ENCODE results near the gene LAMC3. TPM values are rescaled to one million over a fixed set of nuclear protein-coding genes. Genes with fewer than 3 reads are reported as not detected.
A peak's percentile ranks its signal among the peaks of the same experiment; 100 is the strongest.
"Not testable (repeated sequence)": the region's sequence is repeated elsewhere in the genome, so short reads cannot be mapped to it uniquely, and the experiment has no call there.

The LAMC3 gene
- total RNA-seq, 1 donor from 2014 or later = 0.05 TPM

DNA sequence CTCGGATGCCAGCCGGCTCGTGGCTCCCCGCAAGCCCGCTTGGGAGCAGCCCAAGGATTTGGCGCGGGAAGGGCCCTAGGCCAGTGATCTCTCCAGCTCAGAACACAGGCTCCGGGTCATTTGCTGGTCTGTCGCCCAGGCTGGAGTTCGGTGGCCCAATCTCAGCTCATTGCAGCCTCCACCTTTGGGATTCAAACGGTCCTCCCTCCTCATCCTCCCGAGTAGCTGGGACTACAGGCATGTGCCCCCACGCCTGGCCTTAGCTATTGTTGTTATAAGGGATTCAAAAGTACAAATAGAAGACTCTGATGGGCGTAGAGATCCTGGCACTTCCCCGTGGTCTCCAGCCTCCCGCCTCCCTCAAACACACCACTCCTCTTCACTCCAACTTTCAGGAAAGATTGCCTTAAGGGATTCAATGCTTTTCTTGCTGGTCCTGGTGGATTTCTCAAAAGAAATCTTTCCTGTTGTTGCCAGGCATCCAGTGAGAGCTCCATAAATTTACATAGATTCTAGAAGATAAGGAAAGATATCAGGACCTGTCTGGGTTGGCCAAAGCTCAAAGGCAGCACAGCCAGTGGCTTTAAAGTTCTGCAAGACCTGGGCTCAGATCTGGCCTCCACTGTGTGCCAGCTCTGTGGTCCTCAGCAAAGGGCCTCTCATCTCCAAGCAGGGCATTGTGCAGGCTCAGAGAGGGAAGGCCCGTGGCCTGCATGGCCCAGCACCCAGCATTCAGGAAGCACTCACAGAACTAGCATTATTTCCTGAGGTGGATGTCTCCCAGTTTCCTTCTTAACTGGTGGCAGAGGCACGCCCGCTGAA is 88.4 kb downstream of the LAMC3 start:
- no peak for DNase-seq (ENCODE audit: low read depth)

DNA sequence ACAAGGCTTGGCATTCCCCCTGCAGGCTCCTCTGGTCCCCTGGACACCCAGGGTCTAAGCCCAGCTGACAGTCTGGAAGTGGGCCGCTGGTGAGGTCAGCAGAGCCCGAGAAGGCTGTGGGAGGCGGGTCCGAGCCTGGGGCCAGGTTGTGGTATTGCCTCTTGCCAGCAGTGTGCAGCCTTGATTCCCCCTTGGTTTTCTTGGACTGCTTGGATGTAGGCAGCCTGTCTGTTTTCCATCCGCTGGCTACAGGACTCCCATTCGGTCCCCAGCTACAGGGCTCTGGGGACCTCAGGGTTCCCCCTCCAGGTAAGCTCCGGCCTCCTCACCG is 88.9 kb downstream of the LAMC3 start:
- no peak for DNase-seq (ENCODE audit: low read depth)

- DNase-seq (ENCODE audit: low read depth) = no peak
These were observed 89.6 kb downstream of the LAMC3 start for GRCh38 chr9:131098391-131099101.

DNA sequence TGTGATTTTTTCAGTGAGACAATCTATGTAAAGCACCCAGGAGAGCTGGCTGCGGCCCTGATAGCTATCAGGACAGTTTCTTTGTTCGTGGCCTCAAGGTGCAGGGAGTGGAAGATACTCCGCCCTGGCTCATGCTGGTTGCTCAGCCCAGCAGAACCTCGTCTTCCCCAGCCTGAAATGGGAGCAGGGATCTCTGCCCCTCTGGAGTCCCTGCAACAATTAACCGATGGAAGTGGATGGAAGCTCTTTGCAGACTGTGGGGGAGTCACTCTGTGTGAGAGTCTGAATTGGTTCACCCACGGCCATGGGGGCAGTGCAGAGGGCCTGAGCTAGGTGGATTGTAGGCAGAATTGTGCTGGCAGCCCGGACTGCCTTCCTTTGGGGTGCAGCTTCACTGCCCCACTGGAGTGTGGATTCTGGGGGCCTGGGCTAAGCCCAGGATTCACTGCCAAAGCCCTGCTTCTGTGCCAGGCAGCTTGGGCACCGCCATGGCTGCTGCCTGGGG is 90.2 kb downstream of the LAMC3 start:
- DNase-seq (ENCODE audit: low read depth) = no peak

GRCh38 chr9:131099845-131100244 is 90.9 kb downstream of the LAMC3 start:
- not testable (repeated sequence) for DNase-seq (ENCODE audit: low read depth)

- DNase-seq (ENCODE audit: low read depth) = peak; percentile 88
These were observed 91.5 kb downstream of the LAMC3 start for GRCh38 chr9:131100445-131100844.

DNA sequence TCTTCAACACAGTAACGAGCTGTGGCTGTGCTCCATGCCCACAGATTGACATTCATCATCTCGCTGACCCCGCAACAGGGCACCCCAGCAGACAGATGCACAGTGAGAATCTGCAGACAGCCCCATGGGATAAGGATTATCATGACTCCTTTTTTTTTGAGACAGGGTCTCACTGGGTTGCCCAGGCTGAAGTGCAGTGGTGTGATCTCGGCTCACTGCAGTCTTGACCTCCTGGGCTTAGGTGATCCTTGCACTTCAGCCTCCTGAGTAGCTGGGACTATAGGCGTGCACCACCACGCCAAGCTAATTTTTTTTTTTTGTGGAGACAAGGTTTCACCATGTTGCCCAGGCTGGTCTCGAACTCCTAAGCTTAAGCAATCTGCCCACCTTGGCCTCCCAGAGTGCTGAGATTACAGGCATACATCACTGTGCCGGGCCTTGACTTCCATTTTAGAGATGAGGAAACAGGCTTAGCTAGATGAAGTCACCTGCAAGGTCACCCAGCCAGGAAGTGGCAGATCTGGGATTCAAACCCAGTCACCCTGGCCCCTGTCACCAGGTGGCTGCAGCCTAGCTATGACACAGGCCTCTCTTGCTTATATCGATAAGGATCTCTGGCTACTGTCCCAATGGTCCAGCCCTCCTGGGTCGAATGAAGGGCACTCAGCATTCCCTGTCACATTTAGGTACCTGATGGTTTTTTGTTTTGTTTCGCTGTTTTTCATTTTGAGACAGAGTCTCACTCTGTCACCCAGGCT is 92.4 kb downstream of the LAMC3 start:
- DNase-seq (ENCODE audit: low read depth) = no peak

DNA sequence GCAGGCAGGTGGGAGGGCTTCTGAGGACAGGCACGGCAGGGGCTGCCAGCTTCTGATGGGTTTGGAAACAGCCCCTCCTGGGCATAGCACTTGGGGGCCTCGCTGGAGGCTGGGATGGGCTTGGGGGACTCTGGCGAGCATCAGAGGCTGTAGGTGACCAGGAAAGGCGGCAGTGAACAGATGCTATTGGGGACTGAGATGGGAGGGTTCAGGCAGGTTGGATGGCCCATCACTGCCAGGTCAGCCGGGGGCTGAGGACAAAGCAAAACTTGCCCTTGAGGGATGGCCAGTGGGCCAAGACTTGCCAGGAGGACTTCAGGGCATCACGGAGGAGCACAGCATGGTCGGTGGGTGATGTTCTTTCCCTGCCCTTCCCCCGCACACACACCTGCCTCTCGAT is 94.0 kb downstream of the LAMC3 start:
- no peak for DNase-seq (ENCODE audit: low read depth)

- no peak for DNase-seq (ENCODE audit: low read depth)
These were observed 94.6 kb downstream of the LAMC3 start for GRCh38 chr9:131103535-131103934.

- DNase-seq (ENCODE audit: low read depth) = no peak
These were observed 95.2 kb downstream of the LAMC3 start for GRCh38 chr9:131104016-131104740.

- DNase-seq (ENCODE audit: low read depth) = no peak
These were observed 97.0 kb downstream of the LAMC3 start for GRCh38 chr9:131105952-131106351.

- no peak for DNase-seq (ENCODE audit: low read depth)
These were observed 98.8 kb downstream of the LAMC3 start for GRCh38 chr9:131107760-131108159.

DNA sequence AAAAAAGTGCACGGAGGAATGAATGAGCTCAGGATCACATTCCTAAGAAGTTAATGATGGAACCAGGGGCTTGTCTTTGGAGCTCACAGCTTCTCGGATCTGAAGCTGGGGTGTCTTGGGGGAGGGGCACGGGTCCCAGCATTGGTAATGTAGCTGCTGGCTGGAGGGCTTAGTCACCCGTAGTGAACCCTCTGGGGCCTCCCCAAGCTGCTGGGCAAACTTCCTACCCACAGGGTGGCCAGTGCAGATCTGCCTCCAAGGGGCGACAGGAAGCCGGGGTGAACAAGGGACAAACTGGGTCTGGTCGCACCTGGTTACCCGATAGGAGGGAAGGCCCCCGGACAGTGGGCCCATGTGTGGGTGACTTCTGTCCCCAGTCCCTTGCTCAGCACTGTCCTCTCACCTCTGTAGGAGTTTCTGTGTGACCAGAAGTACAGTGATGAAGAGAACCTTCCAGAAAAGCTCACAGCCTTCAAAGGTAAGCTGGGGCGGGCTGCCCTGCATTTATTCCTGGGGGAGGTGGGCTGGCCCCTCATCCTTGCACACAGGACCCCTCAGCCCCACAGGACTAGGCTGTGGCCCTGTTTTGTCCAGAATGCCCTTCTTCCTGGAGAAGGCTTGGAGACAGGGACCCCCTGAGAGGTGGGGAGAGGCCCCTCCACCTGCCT is 102.3 kb downstream of the LAMC3 start:
- DNase-seq (ENCODE audit: low read depth) = peak; percentile 93

GRCh38 chr9:131111854-131112311 is 102.9 kb downstream of the LAMC3 start:
- no peak for DNase-seq (ENCODE audit: low read depth)

DNA sequence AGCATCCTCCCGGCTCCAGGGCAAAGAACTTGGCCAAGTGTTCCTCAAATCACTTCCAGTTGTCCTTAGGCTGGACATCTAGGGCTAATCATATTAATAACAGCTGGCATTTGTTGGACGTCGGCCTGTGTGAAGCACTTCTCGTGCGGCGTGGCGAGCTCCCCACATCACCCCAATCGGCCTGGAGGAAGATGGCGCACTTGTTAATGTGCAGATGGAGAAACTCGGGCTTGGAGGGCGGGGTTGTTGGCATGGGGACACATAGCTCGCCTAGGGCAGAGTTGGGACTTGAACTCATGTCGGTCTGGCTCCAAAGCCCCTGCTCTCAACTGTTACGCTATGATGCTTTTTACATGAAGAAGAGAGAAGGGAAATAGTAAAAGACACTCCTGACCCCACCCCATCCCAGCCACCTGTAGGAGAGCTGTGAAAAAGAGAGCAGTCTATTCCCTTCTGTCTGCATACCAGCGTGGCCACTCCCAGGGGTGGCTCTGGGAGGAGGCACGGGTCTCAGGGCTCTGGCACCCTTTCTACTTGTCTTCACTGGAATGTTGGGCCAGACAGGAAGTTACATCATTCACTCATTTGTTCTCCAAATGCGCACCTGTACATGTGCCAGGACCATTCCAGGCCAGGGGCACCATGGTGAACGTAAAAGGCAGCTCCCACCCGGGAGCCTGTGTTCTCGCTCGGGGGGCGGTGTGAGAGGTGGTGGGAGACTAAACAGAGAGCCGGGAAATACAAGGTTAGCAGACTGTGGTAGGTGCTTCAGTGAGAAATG is 103.6 kb downstream of the LAMC3 start:
- DNase-seq (ENCODE audit: low read depth) = peak; percentile 41

GRCh38 chr9:131113655-131114054 is 104.7 kb downstream of the LAMC3 start:
- DNase-seq (ENCODE audit: low read depth) = peak; percentile 42

- no peak for DNase-seq (ENCODE audit: low read depth)
These were observed 105.1 kb downstream of the LAMC3 start for GRCh38 chr9:131114084-131114535.

DNA sequence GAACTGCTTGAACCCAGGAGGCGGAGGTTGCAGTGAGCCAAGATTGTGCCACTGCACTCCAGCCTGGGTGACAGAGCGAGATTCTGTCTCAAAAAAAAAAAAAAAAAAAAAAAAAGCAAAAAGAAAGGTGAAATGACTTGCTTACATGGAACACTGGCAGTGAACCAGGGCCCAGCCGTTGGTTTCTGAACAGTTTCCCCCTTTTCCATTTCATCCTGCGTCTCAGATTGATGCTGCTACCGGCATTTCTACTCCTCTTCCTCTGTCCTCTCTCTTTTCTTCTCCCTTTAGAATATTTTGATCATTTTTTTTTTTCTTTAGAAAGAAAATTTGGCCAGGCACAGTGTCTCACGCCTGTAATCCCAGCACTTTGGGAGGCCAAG is 106.4 kb downstream of the LAMC3 start:
- not testable (repeated sequence) for DNase-seq (ENCODE audit: low read depth)

DNA sequence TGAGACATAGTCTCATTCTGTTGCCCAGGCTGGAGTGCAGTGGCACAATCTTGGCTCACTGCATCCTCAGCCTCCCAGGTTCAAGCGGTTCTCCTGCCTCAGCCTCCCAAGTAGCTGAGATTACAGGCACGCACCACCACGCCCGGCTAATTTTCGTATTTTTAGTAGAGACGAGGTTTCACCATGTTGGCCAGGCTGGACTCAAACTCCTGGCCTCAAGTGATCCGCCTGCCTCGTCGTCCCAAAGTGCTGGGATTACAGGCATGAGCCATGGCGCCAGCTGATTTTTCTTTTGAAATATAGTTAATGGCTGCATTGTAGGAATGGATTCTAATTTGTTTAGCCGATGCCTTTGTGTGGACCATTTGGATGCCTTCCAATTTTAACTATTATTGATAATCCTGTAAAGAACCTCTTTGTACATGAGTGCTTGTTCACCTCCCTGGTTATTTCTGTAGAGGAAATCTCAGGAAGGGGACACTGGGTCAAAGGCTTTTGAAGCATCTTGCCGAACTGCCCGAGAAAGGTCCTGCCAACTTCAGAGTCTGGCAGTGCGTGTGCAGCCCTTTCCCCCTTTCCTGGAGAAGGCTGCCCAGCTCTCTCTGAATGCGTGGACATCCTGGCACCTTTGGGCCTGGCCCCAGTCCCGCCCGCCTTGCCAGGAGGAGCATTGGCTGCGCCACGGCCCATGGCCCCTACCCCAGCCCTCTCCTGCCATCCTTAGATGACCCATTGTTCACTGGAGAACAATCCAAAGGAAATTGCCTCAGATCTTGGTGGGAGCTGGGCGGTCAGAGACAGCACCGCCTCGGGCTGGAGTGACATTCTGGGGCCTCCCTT is 107.5 kb downstream of the LAMC3 start:
- no peak for DNase-seq (ENCODE audit: low read depth)

All from renal cortical epithelial cell (primary cell).